T-helper 1 cell treated with Interleukin-12 subunit alpha and Interleukin-12 subunit beta and Interleukin-4 antibody, amounts not matched to agents 30 μg/mL and 1 μg/mL, for 36 hours (primary cell): Measurements from ENCODE around the gene CDKL5.

ENCODE experiments used
- H3K27ac Mint-ChIP-seq: one replicate; pipeline ENCODE4 v1.8.0; 2021; ENCODE audit warnings: mild to moderate bottlenecking, mixed read lengths
- H3K27me3 Mint-ChIP-seq: one replicate; pipeline ENCODE4 v1.8.0; 2021; ENCODE audit warnings: low read depth, mixed read lengths
- H3K36me3 Mint-ChIP-seq: one replicate; pipeline ENCODE4 v1.8.0; 2021; ENCODE audit warnings: low read depth, mixed read lengths
- H3K4me1 Mint-ChIP-seq: one replicate; pipeline ENCODE4 v1.8.0; 2021; ENCODE audit warnings: low read depth, mixed read lengths
- H3K4me3 Mint-ChIP-seq: one replicate; pipeline ENCODE4 v1.8.0; 2021; ENCODE audit warnings: mild to moderate bottlenecking, moderate library complexity, mixed read lengths
- H3K9me3 Mint-ChIP-seq: one replicate; pipeline ENCODE4 v1.8.0; 2021; ENCODE audit warnings: mixed read lengths

The CDKL5 gene

DNA sequence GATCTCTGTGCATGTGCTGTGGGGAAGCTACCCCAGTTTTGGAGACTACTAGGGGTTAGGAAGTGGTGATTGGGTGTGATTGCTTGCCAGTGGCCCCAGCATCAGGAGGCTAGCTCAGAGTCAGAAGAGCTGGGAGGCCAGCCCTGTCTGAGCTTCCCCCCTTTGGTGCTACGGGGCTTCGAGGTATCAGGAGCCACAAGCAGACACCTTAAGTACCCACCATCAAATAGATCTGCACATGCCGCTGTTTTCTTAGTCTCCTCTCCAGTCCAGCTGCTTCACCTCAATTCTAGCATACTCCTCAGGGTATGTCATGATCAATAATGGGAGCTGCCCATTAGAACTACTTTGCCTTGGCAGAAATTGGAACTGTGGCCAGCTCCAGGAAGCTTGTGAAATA lies 271.2 kb downstream of the CDKL5 start:
- H3K4me3 Mint-ChIP-seq = no peak overlapping the region
- H3K4me1 Mint-ChIP-seq = no peaks in the 10 kb centered on the region
- no peaks in the 10 kb centered on the region for H3K36me3 Mint-ChIP-seq
- H3K27me3 Mint-ChIP-seq = no peaks in the 10 kb centered on the region
- H3K9me3 Mint-ChIP-seq = no peaks in the 10 kb centered on the region
- no peak overlapping the region for H3K27ac Mint-ChIP-seq

- no peaks in the 10 kb centered on the region for H3K4me1 Mint-ChIP-seq
- H3K36me3 Mint-ChIP-seq = no peaks in the 10 kb centered on the region
- H3K9me3 Mint-ChIP-seq = no peaks in the 10 kb centered on the region
- H3K4me3 Mint-ChIP-seq = no peak overlapping the region
- no peak overlapping the region for H3K27ac Mint-ChIP-seq
- no peaks in the 10 kb centered on the region for H3K27me3 Mint-ChIP-seq
Observed at GRCh38 chrX:18698737-18699650, 273.6 kb downstream of the CDKL5 start.

- Mint-ChIP-seq H3K27ac (no peak overlapping the region), H3K4me3 (no peak overlapping the region), H3K27me3 (no peaks in the 10 kb centered on the region), H3K4me1 (no peaks in the 10 kb centered on the region), H3K36me3 (no peaks in the 10 kb centered on the region), H3K9me3 (no peaks in the 10 kb centered on the region)
Observed at GRCh38 chrX:18701621-18702361, 276.4 kb downstream of the CDKL5 start.

DNA sequence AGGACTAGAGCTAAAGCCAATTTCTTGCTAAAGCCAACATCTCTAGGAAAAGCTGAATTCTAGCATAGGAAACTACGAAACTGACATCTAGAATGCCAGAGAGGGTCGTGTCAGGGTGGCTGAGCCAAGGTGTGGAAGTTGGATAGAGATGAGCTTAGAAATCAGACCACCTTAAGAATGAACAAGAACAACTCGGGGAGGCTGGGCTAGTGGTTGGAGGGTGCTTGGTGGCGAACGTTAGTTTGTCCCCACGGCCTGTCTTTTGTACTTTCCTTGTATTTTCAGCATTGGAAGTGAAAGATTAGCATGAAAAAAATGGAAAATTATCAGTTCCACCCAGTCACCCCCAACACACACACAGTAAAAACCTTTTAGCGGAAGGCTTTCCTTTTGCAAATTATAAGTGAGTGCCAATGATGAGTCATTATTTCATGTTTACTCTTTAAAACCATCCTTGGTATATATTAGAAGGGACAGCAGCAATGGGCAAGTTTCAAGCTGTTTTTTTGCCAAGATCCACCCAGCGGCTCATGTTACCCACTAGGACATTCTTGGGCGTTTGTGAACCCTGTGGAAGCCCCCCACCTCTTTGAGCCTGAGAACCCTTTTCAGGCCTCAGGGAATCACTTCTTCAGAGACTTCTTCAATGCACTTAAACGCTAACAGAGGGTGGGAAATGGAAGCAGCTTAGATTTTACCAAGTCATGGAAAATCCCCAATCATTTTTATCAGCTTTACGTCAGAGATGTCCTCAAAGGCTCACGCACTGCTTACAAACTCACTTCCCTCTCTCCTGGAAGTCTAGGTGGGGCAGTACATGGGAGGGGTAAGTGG lies 277.2 kb downstream of the CDKL5 start:
- H3K36me3 Mint-ChIP-seq = no peaks in the 10 kb centered on the region
- no peaks in the 10 kb centered on the region for H3K9me3 Mint-ChIP-seq
- H3K27ac Mint-ChIP-seq = no peak overlapping the region
- no peaks in the 10 kb centered on the region for H3K4me1 Mint-ChIP-seq
- H3K27me3 Mint-ChIP-seq = no peaks in the 10 kb centered on the region
- no peak overlapping the region for H3K4me3 Mint-ChIP-seq
